HG03457 (cell line): ENCODE results near the gene KCNH1.

Experiments used
- ATAC-seq: cut with Tn5 transposase; IDR thresholded peaks from one replicate; pipeline ENCODE4 v1.9.1; 2021; ENCODE audit warnings: moderate number of reproducible peaks; ENCODE audit not compliant: unreplicated experiment

Gene KCNH1

DNA sequence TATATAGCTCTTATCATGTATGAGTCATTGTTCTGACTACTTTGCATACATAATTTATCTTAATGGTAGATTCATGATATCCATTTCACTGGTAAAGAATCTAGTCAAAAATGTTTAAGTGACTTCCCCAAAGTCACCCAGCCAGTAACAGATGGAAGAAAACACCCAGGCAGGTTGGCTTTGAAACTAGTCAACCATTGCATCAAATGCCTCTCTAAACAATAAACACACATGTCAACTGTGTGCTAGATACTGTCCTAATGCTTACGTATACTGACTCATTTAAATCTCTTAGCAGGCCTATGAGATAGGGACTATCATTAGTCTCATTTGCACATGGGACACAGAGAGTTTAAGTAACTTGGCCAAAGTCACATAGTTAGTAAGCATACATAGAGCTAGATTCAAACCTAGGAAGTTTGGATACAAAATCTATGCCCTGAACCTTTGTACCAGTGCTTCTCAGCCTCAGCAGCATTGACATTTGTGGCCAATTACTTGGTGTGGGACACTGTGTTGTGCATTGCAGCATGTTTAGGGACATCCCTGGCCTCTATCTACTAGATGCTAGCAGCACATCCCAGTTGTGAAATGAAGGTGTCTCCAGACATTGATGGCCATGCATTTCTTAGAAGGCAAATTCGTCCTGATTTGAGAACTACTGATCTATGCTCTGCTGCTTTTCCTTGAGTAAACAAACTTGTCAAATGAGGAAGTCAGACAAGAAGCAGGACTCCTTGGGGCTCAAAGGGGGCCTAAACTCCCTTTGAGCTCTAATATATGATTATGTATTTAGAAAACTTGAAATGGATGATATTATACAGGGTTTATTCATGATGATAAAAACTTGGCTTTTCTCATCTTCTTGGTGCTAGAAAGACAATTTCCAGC, 316.3 kb downstream of the KCNH1 start:
- no peak for ATAC-seq

DNA sequence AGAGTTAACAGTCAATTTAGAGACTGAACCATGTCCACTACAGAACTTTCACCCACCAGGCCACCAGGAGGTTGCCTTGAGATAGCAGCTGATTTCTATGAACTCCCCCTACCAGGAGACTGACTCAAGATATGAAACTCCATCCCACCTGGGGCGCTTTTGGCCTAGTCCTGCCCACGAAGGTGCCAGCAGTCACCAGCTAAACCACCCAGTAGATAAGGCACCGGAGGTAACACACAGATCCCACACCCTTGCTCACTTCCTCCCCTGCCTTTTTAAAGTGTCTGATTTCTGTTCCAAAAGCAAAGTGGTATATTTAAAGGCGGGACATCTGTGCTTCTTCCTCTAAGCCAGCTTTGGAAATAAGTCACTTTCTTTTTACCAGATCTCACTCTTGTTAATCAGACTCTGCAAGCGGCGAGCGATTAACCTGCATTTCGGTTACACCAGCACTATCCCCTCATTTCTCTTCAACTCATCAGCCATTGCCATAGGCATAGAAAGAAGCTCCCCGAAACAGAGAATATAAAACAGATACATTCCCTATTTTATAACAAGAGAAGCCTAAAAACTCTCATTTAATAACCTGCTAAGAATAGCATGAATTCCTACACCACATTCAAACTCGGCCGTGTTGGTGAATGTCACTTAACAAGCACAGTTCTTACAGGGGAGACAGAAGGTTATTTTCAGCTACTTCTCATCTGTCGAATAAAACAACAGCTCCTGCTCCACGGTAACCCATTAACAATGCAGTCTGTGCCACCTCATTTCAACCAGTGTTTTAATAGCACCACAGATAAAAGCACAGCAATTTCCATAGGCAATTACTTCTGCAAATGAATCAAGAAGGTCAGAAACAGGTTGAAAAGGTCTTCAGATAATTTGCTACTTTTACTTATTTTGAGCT, 318.1 kb downstream of the KCNH1 start:
- no peak for ATAC-seq

DNA sequence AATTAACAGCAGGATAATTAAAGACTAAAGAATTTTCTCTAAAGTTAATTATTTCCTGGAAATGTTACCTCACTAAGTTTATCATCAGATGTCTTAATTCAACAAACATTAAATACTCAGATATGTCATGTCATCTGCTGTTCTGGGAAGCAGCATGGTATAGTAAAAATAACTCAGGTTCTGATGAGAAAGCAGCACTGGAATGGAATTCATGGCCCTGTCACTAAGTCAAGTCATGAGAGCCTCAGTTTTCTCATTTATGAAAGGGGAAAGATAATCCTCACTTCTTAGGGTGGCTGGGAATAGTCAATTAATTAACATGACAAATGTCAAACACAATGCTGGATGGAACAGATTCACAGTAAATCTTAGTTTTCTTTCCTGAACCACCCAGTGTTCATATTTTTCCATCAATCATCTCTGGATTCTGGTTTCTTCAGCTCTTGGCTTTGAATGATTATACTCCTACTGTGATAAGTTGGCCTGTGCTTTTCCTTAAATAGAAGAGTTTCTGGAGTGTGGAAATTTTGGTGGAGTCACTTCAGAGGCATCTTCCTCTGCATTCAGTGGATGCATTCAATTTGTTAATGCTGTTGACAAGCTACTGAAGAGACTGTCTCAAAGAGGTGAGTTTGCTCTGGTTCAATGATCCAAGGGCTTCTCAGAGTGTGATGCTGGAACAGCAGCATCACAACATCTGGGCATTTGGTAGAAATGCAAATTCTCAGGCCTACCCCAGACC, 319.4 kb downstream of the KCNH1 start:
- no peak for ATAC-seq

DNA sequence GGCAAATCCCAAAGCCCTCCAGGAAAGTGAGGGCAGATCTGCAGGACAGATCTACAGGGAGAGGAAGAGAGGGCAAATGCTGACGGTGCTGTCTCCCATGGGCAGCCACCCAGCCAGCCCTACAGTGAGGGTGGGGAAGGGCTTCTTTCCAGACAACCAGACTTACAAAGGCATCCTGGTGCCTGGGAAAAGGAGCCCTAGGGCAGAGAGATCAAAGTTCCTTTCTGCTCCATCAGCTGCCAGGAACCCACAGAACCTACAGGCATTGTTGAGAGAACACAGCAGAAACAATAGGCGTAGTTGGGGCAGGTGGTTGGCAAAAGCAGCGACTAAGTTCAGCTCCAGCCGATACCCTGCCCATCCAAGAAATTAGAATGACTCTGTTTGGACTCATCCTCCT, 332.4 kb downstream of the KCNH1 start:
- ATAC-seq: no peak

DNA sequence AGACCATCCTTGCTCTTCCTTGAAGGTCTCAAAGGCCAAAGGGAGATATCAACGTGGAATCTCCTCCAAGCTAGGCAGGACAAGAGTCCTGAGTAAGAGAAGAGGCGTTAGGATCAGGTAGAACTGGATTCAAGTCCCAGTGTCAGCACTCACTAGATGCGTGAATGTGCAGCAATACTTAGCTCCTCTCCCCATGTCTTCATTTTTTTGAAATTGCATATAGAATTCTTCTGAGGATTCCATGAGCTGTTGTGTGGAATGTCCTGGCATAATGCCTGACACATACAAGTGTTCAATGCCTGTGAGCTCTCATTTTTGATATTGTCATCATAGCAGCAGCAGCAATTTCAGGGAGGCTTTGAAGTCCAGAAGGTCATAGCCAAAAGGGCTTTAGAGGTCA, 333.2 kb downstream of the KCNH1 start:
- ATAC-seq: no peak

DNA sequence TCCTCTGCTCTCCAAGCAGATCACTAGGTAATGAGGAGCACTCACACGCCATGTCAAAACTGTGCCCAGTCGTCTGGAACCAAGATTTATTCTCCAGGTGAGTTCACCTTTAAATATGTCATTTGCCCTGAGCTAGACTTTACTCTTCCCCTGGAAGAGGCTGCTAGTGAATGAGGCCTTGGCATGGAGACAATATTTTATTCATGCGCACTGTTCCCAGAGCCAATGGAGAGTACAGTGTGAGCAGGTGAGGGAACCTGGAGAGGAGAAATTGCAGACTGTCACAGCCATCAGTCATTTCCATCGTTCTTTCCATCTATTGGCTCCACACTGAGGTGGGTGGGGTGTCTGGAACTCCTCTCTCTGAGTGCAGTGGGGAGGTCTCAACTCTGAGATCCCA, 333.6 kb downstream of the KCNH1 start:
- ATAC-seq: no peak

DNA sequence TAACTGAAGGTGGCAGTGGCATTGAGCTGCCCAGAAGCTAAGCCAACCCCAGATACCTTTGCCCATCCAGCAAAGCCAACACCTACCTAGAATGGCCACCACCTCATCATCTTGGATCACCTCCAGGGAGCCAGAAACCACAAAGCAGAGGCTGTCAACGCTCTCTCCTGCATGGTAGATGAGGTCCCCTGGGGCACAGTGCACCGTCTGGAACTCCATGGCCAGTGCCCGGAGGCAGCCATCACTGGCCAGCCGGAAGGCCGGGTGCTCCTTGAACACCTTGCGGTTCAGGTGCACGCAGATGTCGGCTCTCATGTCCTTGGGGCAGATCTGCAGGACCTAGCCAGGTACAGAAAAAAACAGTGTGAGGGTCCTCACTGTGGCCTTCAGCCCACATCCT, 336.5 kb downstream of the KCNH1 start:
- ATAC-seq: no peak

DNA sequence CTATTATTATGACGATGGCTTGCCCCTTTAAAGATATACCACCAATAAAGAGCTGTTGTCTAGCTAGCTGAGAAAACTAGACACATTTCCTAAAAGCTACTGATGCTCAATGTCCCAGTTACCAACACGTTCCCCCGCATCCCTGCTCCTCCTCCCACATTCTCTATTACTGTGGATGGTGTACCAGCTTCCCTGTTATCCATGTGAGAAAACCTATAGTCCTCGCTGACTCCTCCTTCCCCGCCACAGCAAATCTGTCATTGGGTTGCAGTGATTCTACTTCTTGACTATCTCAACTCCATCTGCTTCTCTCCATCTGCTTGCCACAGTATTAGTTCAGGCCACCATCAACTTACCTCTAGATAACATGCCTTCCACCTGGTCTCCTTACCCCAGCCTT, 337.5 kb downstream of the KCNH1 start:
- ATAC-seq: no peak

DNA sequence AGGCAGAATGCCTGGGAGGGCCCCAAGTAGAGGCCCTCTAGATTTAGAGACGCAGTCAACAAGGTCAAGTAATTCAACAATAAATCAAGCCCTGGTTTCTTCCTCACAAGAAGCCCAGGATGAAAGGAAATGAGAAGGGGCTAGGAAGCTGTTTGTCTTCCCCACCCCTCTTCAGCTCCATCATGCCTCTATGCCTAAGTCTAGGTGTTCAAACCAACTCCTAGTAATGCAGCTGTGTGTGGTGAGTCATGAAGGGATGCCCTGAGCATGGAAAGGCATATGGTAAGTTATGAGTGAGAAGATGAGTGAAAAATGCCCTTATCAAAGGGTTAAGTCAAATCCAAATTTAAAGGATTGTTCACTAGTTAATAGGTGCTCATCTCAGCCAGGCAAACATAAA, 339.5 kb downstream of the KCNH1 start:
- no peak for ATAC-seq

DNA sequence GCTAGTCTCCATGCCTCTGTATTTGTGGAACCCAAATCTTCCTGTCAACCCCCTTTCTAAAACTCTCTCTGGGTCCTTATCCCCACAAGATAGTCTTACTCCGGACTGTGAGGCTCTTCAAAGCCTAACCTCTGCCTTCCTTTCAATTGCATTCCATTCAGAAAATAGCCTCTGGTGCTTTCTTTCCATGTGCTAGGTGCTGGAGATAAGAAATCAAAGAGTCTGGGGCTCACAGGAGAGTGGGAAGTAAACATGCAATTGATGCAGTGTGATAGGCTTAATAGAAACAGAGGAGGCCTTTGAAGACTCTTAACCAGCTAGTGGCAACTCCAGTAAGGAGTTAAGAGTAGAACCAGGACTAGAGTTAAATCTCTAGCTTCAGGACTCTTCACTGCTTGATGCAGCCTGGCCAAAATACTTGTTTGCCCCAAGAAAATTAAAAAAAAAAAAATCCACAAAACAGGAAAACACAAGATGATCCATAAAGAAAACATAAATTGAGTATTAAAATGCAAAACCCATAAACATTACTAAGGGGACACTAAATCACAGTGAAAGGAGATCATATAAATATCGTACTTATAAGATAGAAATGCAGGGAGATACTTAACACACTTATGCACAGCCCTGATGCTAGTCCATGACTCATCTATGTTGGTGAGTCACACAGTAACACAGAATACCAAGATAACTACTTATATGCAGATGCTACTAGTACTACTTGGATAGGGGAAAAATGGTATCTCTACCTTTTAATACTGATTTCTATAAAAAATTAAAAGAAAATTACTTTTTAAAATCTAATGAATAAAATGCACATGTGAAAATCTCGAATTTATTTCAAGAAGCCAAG, 341.5 kb downstream of the KCNH1 start:
- no peak for ATAC-seq

DNA sequence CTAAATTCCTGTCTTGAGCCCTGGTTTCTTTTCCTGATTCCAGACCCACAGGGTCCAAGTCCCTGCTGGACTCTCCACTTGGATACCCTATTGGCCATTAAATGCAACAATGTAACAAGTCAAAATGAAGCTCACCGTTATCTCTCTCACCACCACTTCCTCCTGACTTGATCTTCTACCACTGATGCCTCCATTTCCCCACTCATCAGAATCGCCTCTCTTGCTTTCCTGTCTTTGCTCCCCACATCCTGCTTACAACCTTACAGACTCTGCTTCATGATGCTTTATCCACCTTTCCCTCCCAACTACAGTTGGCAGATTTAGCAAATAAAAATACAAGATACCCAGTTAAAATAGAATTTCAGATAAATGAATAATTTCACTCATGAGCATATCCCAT, 343.8 kb downstream of the KCNH1 start:
- no peak for ATAC-seq

DNA sequence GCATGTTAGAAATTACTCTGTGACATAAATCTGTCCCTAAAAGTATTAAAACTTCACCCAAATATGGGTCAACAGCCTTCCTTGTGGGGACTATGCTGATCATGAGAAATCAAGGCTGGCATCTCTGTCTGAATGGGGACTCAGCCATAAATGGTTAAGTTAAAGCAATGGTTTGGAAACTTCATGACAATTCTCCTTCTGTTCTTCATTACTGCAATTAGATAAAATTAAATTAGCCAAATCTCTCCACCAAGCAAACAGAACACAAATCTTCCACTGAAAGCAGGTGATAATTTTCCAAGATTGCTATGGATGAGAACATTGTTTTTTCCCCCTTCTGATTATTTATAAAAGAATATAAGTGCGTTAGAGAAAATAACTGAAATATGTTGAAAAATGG, 346.1 kb downstream of the KCNH1 start:
- ATAC-seq: no peak

DNA sequence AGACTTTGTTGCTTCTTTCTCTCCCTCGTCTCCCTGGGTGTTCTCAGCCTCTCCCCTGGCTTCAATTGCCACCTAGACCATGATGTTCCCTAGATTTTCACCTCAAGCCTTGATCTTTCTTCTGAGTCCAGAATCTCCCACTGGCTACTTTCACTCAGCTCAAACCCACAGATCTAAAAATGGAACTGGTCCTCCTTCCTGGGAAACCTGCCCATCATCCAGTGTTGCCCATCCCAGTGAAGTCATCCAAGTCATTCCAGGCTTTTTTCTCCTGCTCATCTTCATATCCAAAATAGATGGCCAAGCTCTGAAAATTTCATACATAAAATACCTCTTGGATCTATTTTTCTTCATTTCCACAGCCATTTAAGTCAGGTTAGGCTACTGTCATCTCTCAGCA, 347.4 kb downstream of the KCNH1 start:
- ATAC-seq: no peak

DNA sequence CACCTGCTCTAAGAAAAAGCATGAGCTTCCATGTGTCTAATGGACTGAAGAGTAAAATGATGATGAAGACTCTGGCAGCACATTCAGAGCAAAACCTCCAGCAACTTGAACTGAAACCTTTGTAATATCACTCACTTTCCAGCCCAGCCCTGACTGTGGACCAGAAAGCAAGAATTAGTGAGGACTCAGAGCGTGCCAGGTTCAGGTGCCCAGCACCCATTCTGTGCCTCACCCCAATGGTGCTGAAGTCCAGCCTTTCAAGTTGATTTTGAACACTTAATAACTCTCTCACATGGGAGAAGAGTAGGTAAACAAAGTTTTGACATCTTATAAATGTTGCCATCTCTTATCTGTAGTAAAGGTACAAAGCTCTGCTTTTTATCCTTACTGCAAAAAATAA, 350.0 kb downstream of the KCNH1 start:
- no peak for ATAC-seq

DNA sequence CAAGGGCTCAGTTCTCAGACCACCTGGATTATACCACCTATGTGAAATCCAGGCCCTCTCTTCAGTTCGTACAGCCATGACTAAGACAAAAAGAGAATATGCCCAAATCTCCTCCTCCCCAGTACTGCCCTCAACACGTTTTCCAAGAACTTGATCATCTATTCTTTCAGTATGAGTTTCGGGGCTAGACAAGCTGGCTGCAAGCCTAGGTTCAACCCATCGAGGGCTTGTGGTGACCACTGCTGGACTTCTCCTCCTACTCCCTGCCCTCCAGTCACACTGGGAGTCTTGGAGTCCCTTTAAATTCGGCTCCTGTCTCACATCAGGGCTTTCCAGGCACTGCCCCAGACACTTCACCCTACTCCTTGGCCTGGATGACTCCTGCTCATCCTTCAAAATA, 352.3 kb downstream of the KCNH1 start:
- ATAC-seq: no peak

DNA sequence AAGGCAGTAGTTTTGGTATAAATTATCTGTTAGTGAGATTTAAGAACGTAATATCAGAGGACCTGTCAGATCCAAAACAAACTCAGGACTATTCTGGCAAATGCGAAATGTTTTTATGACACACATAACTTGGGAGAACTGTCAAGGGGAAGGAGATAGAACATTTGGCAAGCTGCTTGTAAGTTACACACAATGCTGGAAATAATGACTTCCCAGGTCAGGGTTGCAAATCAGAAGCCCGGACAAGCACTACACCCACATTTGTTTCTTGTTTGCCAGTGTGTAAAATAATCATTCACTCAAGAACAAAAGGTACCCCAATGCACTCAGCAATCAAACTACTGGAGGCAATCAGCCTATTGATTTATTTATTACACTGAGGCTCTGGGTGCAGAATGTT, 354.7 kb downstream of the KCNH1 start:
- ATAC-seq: no peak

DNA sequence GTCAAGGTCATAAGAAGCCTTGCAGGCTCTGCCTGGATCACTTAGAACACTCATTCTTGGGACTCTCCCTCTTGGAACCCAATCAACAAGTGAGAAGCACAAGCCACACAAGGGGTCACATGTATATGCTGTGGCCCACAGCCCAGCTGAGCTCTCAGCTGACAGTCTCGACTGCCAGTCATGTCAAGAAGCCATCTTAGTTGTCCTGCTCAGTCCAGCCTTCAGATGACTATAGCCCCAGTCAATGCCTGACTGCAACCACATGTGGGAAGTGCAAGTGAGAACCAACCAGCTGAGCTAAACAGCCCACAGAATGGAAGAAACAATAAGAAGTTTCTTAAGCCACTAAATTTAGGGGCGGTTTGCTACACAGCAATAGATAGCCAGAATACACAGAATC, 356.0 kb downstream of the KCNH1 start:
- no peak for ATAC-seq

DNA sequence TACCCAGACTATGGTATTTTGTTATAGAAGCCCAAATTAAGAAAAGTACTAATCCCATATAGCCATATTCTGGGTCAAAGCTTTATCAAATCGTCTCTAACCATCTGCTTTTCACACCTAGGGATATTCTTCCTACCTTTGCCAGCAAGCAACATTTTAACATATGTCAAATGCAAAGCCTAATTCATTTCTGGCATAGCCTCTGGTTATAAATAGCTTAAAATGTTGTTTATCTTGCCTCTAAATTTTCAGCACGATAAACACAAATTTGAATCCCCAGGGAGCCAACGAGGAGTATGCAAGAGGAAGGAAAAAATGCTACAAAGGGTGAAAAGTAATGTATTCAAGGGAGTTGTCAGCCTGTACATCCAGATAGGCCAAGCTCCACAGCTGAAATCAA, 357.2 kb downstream of the KCNH1 start:
- no peak for ATAC-seq

DNA sequence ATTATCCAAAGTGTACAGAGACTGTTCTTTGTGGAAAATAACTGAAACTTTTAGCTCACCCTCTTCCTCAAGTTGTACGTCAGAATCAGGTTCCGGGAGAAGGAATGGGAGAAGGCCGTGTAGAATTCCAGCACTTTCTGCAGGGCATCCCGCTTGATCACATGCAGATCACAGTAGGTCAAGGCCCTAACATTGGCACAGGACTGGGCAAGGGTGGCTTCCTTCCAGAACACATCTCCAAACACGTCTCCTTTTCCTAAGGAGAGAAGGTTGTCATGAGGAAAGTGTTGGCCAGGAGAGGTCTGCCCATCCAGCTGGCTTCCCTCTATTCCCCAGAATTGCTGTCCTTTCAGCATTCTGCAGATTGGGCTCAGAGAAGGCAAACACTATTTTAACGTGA, 358.7 kb downstream of the KCNH1 start:
- no peak for ATAC-seq

DNA sequence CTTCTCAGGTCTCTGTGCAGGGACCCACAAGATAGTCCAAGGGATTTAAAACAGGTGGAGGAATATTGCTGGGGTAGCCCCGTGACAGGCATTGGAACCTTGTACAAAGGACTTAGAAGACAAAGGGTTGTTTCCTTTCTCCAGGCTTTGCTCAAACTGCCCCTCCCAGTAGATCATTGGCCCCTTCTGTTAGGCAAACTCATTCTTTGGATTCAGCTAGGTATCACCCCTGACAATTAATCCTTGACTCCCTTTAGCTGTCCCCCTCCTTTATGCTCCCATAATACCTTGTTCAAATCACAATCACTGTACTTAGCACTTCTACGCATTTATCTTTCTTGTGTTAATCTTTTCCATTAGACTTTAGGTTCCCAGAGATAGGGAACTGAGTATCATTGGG, 360.5 kb downstream of the KCNH1 start:
- no peak for ATAC-seq
